H1 (cell line): ENCODE data around the gene ATP13A3. TPM values are rescaled to one million over a fixed set of nuclear protein-coding genes. Genes with fewer than 3 reads are reported as not detected.

Experiments used
- CTCF ChIA-PET: fragments of 300-600 bp; sonication (Branson Sonifier 250); formaldehyde crosslinking; loops from one replicate; lab custom pipeline; 2021; ENCODE audit not compliant: partially characterized antibody; lab: Charles Lee
- POLR2A ChIA-PET: fragments of 300-600 bp; sonication (Branson Sonifier 250); formaldehyde crosslinking; loops from one replicate; lab custom pipeline; 2021; ENCODE audit warnings: inconsistent platforms; ENCODE audit not compliant: partially characterized antibody; lab: Charles Lee
- DNase-seq, 2 experiments: peaks; one replicate each; pipeline versions ENCODE4 v3.0.0 to v3.0.0-alpha.2; 2010 to 2022; ENCODE audit warnings: low spot score in 2 of 2, low read depth in 1 of 2, mixed read lengths in 1 of 2
- FAIRE-seq: peaks from 2 replicates; lab custom pipeline; 2011; peaks lifted over from hg19 to GRCh38; lab: Jason Lieb, UNC
- H2AFZ ChIP-seq: 2 replicates; pipeline ENCODE4 v1.8.1; 2012; ENCODE audit warnings: low read length, inconsistent platforms
- H2AK5ac ChIP-seq: 2 replicates; pipeline ENCODE4 v1.6.1; 2013; ENCODE audit warnings: low read depth, low read length
- H2BK120ac ChIP-seq: replicated peaks from 2 replicates; pipeline ENCODE3; 2013; ENCODE audit warnings: low read depth, low read length, inconsistent platforms
- H2BK12ac ChIP-seq: 2 replicates; pipeline ENCODE4 v1.6.1; 2013; ENCODE audit warnings: low read depth, low read length
- H2BK15ac ChIP-seq: 2 replicates; pipeline ENCODE4 v1.6.1; 2013; ENCODE audit warnings: low read length
- H2BK20ac ChIP-seq: 2 replicates; pipeline ENCODE4 v1.6.1; 2013; ENCODE audit warnings: low read length
- H2BK5ac ChIP-seq: 2 replicates; pipeline ENCODE4 v1.6.1; 2013; ENCODE audit warnings: low read depth, low read length
- H3K14ac ChIP-seq: 2 replicates; pipeline ENCODE4 v1.6.1; 2013; ENCODE audit warnings: inconsistent platforms; ENCODE audit not compliant: insufficient read length
- H3K18ac ChIP-seq: 2 replicates; pipeline ENCODE4 v1.6.1; 2013; ENCODE audit warnings: low read length; ENCODE audit errors: extremely low read depth
- H3K23ac ChIP-seq: 2 replicates; pipeline ENCODE4 v1.6.1; 2013; ENCODE audit warnings: inconsistent platforms; ENCODE audit not compliant: insufficient read length
- H3K23me2 ChIP-seq: 2 replicates; pipeline ENCODE4 v1.6.1; 2013; ENCODE audit warnings: low read depth, low read length
- H3K27ac ChIP-seq: 2 replicates; pipeline ENCODE4 v1.6.1; 2011; ENCODE audit warnings: low read depth, low read length, inconsistent platforms
- H3K27me3 ChIP-seq, 4 experiments: replicated peaks in 1 of 4; 1 replicate in 1 of 4; 2 replicates in 3 of 4; pipeline versions ENCODE4 v1.6.1 to v1.8.1; 2011 to 2013; ENCODE audit warnings: low read length in 3 of 4, mild to moderate bottlenecking in 3 of 4, inconsistent platforms in 2 of 4, mixed read lengths in 2 of 4, moderate library complexity in 1 of 4; ENCODE audit not compliant: control insufficient read depth in 3 of 4, insufficient read depth in 3 of 4; ENCODE audit errors: extremely low read depth in 1 of 4
- H3K36me3 ChIP-seq, 4 experiments: 2 replicates each; pipeline versions ENCODE4 v1.6.1 to v1.8.1; 2011 to 2013; ENCODE audit warnings: mild to moderate bottlenecking in 4 of 4, low read length in 3 of 4, moderate library complexity in 2 of 4, control low read depth in 1 of 4, inconsistent platforms in 1 of 4; ENCODE audit not compliant: insufficient read depth in 4 of 4, control insufficient read depth in 2 of 4
- H3K4ac ChIP-seq: replicated peaks from 2 replicates; pipeline ENCODE3; 2013; ENCODE audit warnings: low read length, low read depth, mixed read lengths, inconsistent platforms; ENCODE audit not compliant: insufficient read length
- H3K4me1 ChIP-seq, 4 experiments: replicated peaks in 1 of 4; 1 replicate in 1 of 4; 2 replicates in 3 of 4; pipeline versions ENCODE4 v1.6.1 to v1.8.1; 2011 to 2013; ENCODE audit warnings: low read length in 3 of 4, inconsistent platforms in 2 of 4, mixed read lengths in 1 of 4; ENCODE audit not compliant: insufficient read depth in 4 of 4, control insufficient read depth in 3 of 4
- H3K4me2 ChIP-seq, 2 experiments: 2 replicates each; pipeline versions ENCODE4 v1.6.1 to v1.8.1; 2011 to 2013; ENCODE audit warnings: low read depth in 2 of 2, low read length in 2 of 2, control low read depth in 1 of 2, inconsistent platforms in 1 of 2, mild to moderate bottlenecking in 1 of 2; ENCODE audit not compliant: insufficient read depth in 1 of 2
- H3K4me3 ChIP-seq, 4 experiments: fragments of 200-600, 300-600 bp in 1 of 4; sonication (generic), shearing (Covaris generic), sonication (Bioruptor Twin) in 1 of 4; 2 replicates each; pipeline versions ENCODE4 v1.5.1 to v1.8.1; 2011 to 2016; ENCODE audit warnings: low read length in 4 of 4, low read depth in 3 of 4, control low read depth in 2 of 4, inconsistent platforms in 2 of 4, mild to moderate bottlenecking in 2 of 4, mixed read lengths in 1 of 4, moderate library complexity in 1 of 4; ENCODE audit not compliant: insufficient read depth in 2 of 4; ENCODE audit errors: extremely low read depth in 1 of 4
- H3K56ac ChIP-seq: replicated peaks from 2 replicates; pipeline ENCODE3; 2013; ENCODE audit warnings: low read depth, mild to moderate bottlenecking, mixed read lengths, low read length, inconsistent platforms; ENCODE audit not compliant: insufficient read length
- H3K79me1 ChIP-seq: 2 replicates; pipeline ENCODE4 v1.6.1; 2013; ENCODE audit warnings: low read depth, low read length, control low read depth
- H3K79me2 ChIP-seq, 2 experiments: 2 replicates each; pipeline versions ENCODE4 v1.6.1 to v1.8.1; 2012 to 2013; ENCODE audit warnings: low read length in 2 of 2, mild to moderate bottlenecking in 2 of 2, inconsistent platforms in 1 of 2; ENCODE audit not compliant: insufficient read depth in 2 of 2, control insufficient read depth in 1 of 2
- H3K9ac ChIP-seq, 4 experiments: replicated peaks in 1 of 4; 1 replicate in 1 of 4; 2 replicates in 3 of 4; pipeline versions ENCODE4 v1.6.1 to v1.8.1; 2011 to 2013; ENCODE audit warnings: low read depth in 3 of 4, low read length in 3 of 4, control low read depth in 2 of 4, mild to moderate bottlenecking in 2 of 4, moderate library complexity in 2 of 4, inconsistent platforms in 1 of 4; ENCODE audit errors: extremely low read depth in 1 of 4
- H3K9me3 ChIP-seq, 2 experiments: 2 replicates each; pipeline versions ENCODE4 v1.6.1 to v1.8.1; 2012 to 2013; ENCODE audit warnings: mild to moderate bottlenecking in 2 of 2, moderate library complexity in 2 of 2, control low read depth in 1 of 2, inconsistent platforms in 1 of 2, low read depth in 1 of 2, low read length in 1 of 2, mixed read lengths in 1 of 2; ENCODE audit not compliant: insufficient read depth in 2 of 2
- H4K20me1 ChIP-seq, 2 experiments: replicated peaks in 1 of 2; 2 replicates each; pipeline versions ENCODE3 to v1.8.1; 2011 to 2013; ENCODE audit warnings: inconsistent platforms in 2 of 2, low read length in 2 of 2, mild to moderate bottlenecking in 1 of 2; ENCODE audit not compliant: insufficient read depth in 2 of 2, control insufficient read depth in 1 of 2
- H4K5ac ChIP-seq: 2 replicates; pipeline ENCODE4 v1.6.1; 2013; ENCODE audit warnings: low read length, low read depth, mixed read lengths, inconsistent platforms; ENCODE audit not compliant: insufficient read length
- H4K8ac ChIP-seq: 2 replicates; pipeline ENCODE4 v1.8.0; 2013; ENCODE audit warnings: mild to moderate bottlenecking, moderate library complexity, low read length, inconsistent platforms; ENCODE audit not compliant: insufficient read depth; ENCODE audit errors: extremely low read depth
- H4K91ac ChIP-seq: replicated peaks from 2 replicates; pipeline ENCODE3; 2013; ENCODE audit warnings: low read length, mixed read lengths, inconsistent platforms; ENCODE audit not compliant: insufficient read length
- CBX8 ChIP-seq: fragments of 300-800, 300-1000 bp; sonication (generic); IDR thresholded peaks from 2 replicates; pipeline ENCODE4 v1.7.1; 2016; ENCODE audit warnings: low read depth, low read length, borderline replicate concordance
- CHD1 ChIP-seq: IDR thresholded peaks from 2 replicates; pipeline ENCODE4 v1.6.1; 2012; ENCODE audit warnings: low read depth, low read length, improper control_type of control experiment
- CHD2 ChIP-seq: IDR thresholded peaks from 2 replicates; pipeline ENCODE4 v1.6.1; 2012; ENCODE audit warnings: low read length, improper control_type of control experiment
- CREB1 ChIP-seq: IDR thresholded peaks from 2 replicates; pipeline ENCODE4 v1.6.1; 2012; ENCODE audit warnings: inconsistent platforms
- EGR1 ChIP-seq: IDR thresholded peaks from 2 replicates; pipeline ENCODE4 v1.6.1; 2011; ENCODE audit warnings: low read depth, low read length, borderline replicate concordance
- HDAC6 ChIP-seq: IDR thresholded peaks from one replicate; pipeline ENCODE4 v1.7.1; 2012; ENCODE audit warnings: low read depth, mild to moderate bottlenecking, inconsistent platforms, low read length, moderate library complexity
- JUND ChIP-seq: IDR thresholded peaks from 2 replicates; pipeline ENCODE4 v1.6.1; 2011; ENCODE audit warnings: mild to moderate bottlenecking, improper control_type of control experiment, low read length
- KDM1A ChIP-seq: fragments of 200-600, 300-600 bp; sonication (generic); IDR thresholded peaks from 2 replicates; pipeline ENCODE4 v1.7.1; 2016; ENCODE audit warnings: mild to moderate bottlenecking, low read length, borderline replicate concordance
- MAFK ChIP-seq: IDR thresholded peaks from 2 replicates; pipeline ENCODE4 v1.6.1; 2012; ENCODE audit warnings: low read depth, mild to moderate bottlenecking, improper control_type of control experiment, low read length
- SAP30 ChIP-seq: fragments of 300-600 bp; sonication (generic); IDR thresholded peaks from 2 replicates; pipeline ENCODE4 v1.7.1; 2012; ENCODE audit warnings: low read length, moderate library complexity, mild to moderate bottlenecking, inconsistent platforms; ENCODE audit not compliant: insufficient read depth, insufficient replicate concordance
- SP1 ChIP-seq: IDR thresholded peaks from 2 replicates; pipeline ENCODE4 v1.6.1; 2011; ENCODE audit warnings: low read depth, low read length
- SRF ChIP-seq: IDR thresholded peaks from 2 replicates; pipeline ENCODE4 v1.6.1; 2011; ENCODE audit warnings: mild to moderate bottlenecking, low read depth, low read length, moderate library complexity
- TAF1 ChIP-seq: IDR thresholded peaks from 2 replicates; pipeline ENCODE4 v1.6.1; 2011; ENCODE audit warnings: mild to moderate bottlenecking, low read depth, low read length
- ZNF274 ChIP-seq: IDR thresholded peaks from 2 replicates; pipeline ENCODE4 v1.7.0; 2012; ENCODE audit warnings: low read length, borderline replicate concordance; ENCODE audit errors: extremely low read depth
- WGBS, 2 experiments: shearing (Covaris generic) in 1 of 2; methylation state at CpG; one replicate each; pipeline versions ENCODE4 v1.1.6 to v1.1.7; 2013 to 2015; ENCODE audit warnings: low lambda C conversion rate in 2 of 2, mixed read lengths in 2 of 2, inconsistent platforms in 1 of 2, low coverage in 1 of 2, missing lambda C conversion rate in 1 of 2; ENCODE audit not compliant: insufficient replicate concordance in 2 of 2, insufficient coverage in 1 of 2, insufficient read length in 1 of 2; ENCODE audit errors: extremely low coverage in 1 of 2, missing lambda C conversion rate in 1 of 2; 5-methylcytosine and 5-hydroxymethylcytosine counted together
- polyA plus RNA-seq, 7 experiments: library from polyadenylated mRNA; depleted of rRNA in 3 of 7; stranded (reverse) in 5 of 7; unstranded in 2 of 7; fragments of >200 nt in 5 of 7; fragments of 200-250 nt in 2 of 7; gene quantifications; 1 replicate in 5 of 7; 2 replicates in 1 of 7; 4 replicates in 1 of 7; pipeline versions ENCODE4 v1.2.1 to v1.2.3, GENCODE V29; 2011 to 2013; ENCODE audit warnings: missing spikeins in 2 of 7, mixed read lengths in 2 of 7
- total RNA-seq: library from RNA; stranded (reverse); fragmentation: NEBNext Ultra II Directional; extraction: Animal tissue kit (Norgen Biotek cat#: 25700); gene quantifications from 2 replicates; pipeline ENCODE4 v1.2.1, GENCODE V29; 2021
- TF ChIP-seq, protein P1 (sequence below): IDR thresholded peaks from 2 replicates; pipeline ENCODE4 v1.6.1; 2011; ENCODE audit warnings: low read depth, mild to moderate bottlenecking, low read length; ENCODE audit not compliant: insufficient read depth

Gene ATP13A3
- total and polyA plus RNA-seq, 2 of the 8 experiments (the other 6 are each of a cell fraction or from before 2014, with no cell fraction given) = 18.6 to 92.2 TPM

DNA sequence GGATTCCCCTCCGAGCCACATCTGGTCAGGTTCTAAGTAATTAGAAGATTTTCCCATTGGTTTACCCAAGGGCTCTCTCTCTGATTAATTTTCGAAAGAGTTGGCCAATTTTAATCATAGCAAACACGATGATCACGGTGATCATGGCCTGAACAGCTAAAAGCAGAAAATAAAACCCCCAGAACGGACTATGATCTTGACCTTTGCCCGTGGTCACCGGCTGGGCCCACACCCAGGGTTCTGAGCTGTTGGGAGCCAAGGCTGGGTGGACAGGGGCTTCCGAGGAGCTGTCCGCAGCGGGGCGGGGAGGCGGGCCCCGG, 90.3 kb downstream of the ATP13A3 start:
- peak overlapping the region; percentile 64 to 80 for H3K4me2 ChIP-seq
- no peak overlapping the region for H2AFZ ChIP-seq
- H3K23ac ChIP-seq = no peak overlapping the region
- CTCF ChIA-PET = interaction anchor here (0.6 to 6.7 kb wide), 15 partner anchors 9 to 1156 kb away, joined by 3 to 122 read pairs (median 3); partner anchors contain the start of genes CPN2, LRRC15 and PLAAT1
- no peak overlapping the region for H3K9ac ChIP-seq
- H3K4me1 ChIP-seq = peaks cover 0 to 11% (median 5%) of the 10 kb centered on the region in 4 experiments; a peak in 5 of 7 replicates
- no peaks in the 10 kb centered on the region for H3K79me1 ChIP-seq
- H3K14ac ChIP-seq = no peak overlapping the region
- no peaks in the 10 kb centered on the region for H4K20me1 ChIP-seq
- H3K18ac ChIP-seq = no peak overlapping the region
- 45% methylated on average over 10 of the region's 13 CpGs; no CpG with 5 or more reads in 1 of the 2 experiments for WGBS, 2 experiments
- H3K23me2 ChIP-seq = peaks cover 3% of the 10 kb centered on the region
- H4K91ac ChIP-seq = no peak overlapping the region
- 0 out of 2 replicates have a peak overlapping the region, but pooled peaks have one; percentile 52 for H2BK5ac ChIP-seq
- H3K4me3 ChIP-seq = peak overlapping the region; percentile 24 to 57 (median 48); a peak in 6 of 8 replicates
- H3K79me2 ChIP-seq = no peaks in the 10 kb centered on the region
- POLR2A ChIA-PET = interaction anchor here (0.9 to 3.0 kb wide), 8 partner anchors 14 to 74 kb away, joined by 3 to 15 read pairs (median 3); no protein-coding TSS in a partner anchor
- H2BK20ac ChIP-seq = no peak overlapping the region
- H2AK5ac ChIP-seq = no peak overlapping the region
- no peaks in the 10 kb centered on the region for H3K36me3 ChIP-seq
- no peak overlapping the region for H2BK15ac ChIP-seq
- FAIRE-seq (no peak), DNase-seq (no peak)
- 0 out of 2 replicates have a peak overlapping the region, but pooled peaks have one; percentile 36 for H4K8ac ChIP-seq
- H4K5ac ChIP-seq = no peak overlapping the region
- peaks cover 16 to 35% (median 25%) of the 10 kb centered on the region in 4 experiments for H3K27me3 ChIP-seq
- H2BK12ac ChIP-seq = no peak overlapping the region
- no peak overlapping the region for H2BK120ac ChIP-seq
- no peak overlapping the region for H3K56ac ChIP-seq
- no peak overlapping the region for H3K4ac ChIP-seq
- H3K9me3 ChIP-seq = peaks cover 0 to 4% of the 10 kb centered on the region in 2 experiments; a peak in 1 of 4 replicates
- H3K27ac ChIP-seq = no peak overlapping the region
- TF ChIP-seq MAFK (no peak), JUND (no peak), CREB1 (no peak), HDAC6 (no peak), SP1 (no peak), CHD2 (no peak), SAP30 (no peak), TAF1 (no peak), EGR1 (no peak), CHD1 (no peak), KDM1A (no peak), SRF (no peak), ZNF274 (no peak), CBX8 (no peak)
- TF ChIP-seq, protein P1, sequence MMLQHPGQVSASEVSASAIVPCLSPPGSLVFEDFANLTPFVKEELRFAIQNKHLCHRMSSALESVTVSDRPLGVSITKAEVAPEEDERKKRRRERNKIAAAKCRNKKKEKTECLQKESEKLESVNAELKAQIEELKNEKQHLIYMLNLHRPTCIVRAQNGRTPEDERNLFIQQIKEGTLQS = no peak
